ENCODE measurements around the gene DDR2.

GRCh38 chr1:162732566-162733335 is 100.5 kb downstream of the DDR2 start:
- TF ChIP-seq POLR2A (IDR thresholded peaks at IDR 0.05; ENCODE audit: low read length) (no peak), GATA1 (IDR thresholded peaks at IDR 0.05; ENCODE audit: low read depth, low read length) (no peak)

All from erythroblast (primary cell).